NCI-H2171 (cell line): Measurements from ENCODE around the gene TCF12.

ENCODE experiments used
- DNase-seq: peaks from one replicate; lab custom pipeline; 2025; lab: John Stamatoyannopoulos, UW

The TCF12 gene

GRCh38 chr15:57218826-57219576 is 300.6 kb downstream of the TCF12 start:
- peak; percentile 82 for DNase-seq

GRCh38 chr15:57220205-57220604 is 301.8 kb downstream of the TCF12 start:
- DNase-seq = no peak

GRCh38 chr15:57221134-57221533 is 302.7 kb downstream of the TCF12 start:
- DNase-seq = no peak

- DNase-seq = no peak
These were observed 304.9 kb downstream of the TCF12 start for GRCh38 chr15:57223345-57223744.

GRCh38 chr15:57223887-57224286 is 305.4 kb downstream of the TCF12 start:
- no peak for DNase-seq

GRCh38 chr15:57224664-57225063 is 306.2 kb downstream of the TCF12 start:
- DNase-seq = no peak

- no peak for DNase-seq
These were observed 308.7 kb downstream of the TCF12 start for GRCh38 chr15:57227166-57227565.

- DNase-seq = no peak
These were observed 309.5 kb downstream of the TCF12 start for GRCh38 chr15:57227899-57228298.

GRCh38 chr15:57228395-57228794 is 310.0 kb downstream of the TCF12 start:
- DNase-seq = no peak

- no peak for DNase-seq
These were observed 310.6 kb downstream of the TCF12 start for GRCh38 chr15:57229051-57229450.

- DNase-seq = no peak
These were observed 313.1 kb downstream of the TCF12 start for GRCh38 chr15:57231559-57231958.

- no peak for DNase-seq
These were observed 315.7 kb downstream of the TCF12 start for GRCh38 chr15:57234156-57234555.

- DNase-seq = no peak
These were observed 316.7 kb downstream of the TCF12 start for GRCh38 chr15:57235186-57235585.

GRCh38 chr15:57235873-57236272 is 317.4 kb downstream of the TCF12 start:
- peak; percentile 63 for DNase-seq

- DNase-seq = no peak
These were observed 318.3 kb downstream of the TCF12 start for GRCh38 chr15:57236561-57237300.

- DNase-seq = no peak
These were observed 318.8 kb downstream of the TCF12 start for GRCh38 chr15:57237301-57237642.

GRCh38 chr15:57237676-57238075 is 319.2 kb downstream of the TCF12 start:
- no peak for DNase-seq

GRCh38 chr15:57245130-57245529 is 326.7 kb downstream of the TCF12 start:
- peak; percentile 58 for DNase-seq

GRCh38 chr15:57245714-57246113 is 327.3 kb downstream of the TCF12 start:
- DNase-seq = no peak

- DNase-seq = no peak
These were observed 329.6 kb downstream of the TCF12 start for GRCh38 chr15:57248074-57248473.

GRCh38 chr15:57251308-57251707 is 332.9 kb downstream of the TCF12 start:
- no peak for DNase-seq

GRCh38 chr15:57251941-57252340 is 333.5 kb downstream of the TCF12 start:
- no peak for DNase-seq

- peak; percentile 39 for DNase-seq
These were observed 334.6 kb downstream of the TCF12 start for GRCh38 chr15:57253082-57253481.

- no peak for DNase-seq
These were observed 335.1 kb downstream of the TCF12 start for GRCh38 chr15:57253500-57253899.
